K562 treated with DMSO at 1 percent for 12 hours (cell line): ENCODE data around the gene RRH. TPM values are rescaled to one million over a fixed set of nuclear protein-coding genes. Genes with fewer than 3 reads are reported as not detected.

ENCODE experiments used
- total RNA-seq: library from RNA; unstranded; fragments of 300-600 nt; gene quantifications from 2 replicates; pipeline ENCODE4 v1.2.3, GENCODE V29; 2022; ENCODE audit not compliant: insufficient read depth

RRH gene
- total RNA-seq = not detected in 2 replicates

GRCh38 chr4:109827672-109828071 lies at the start of gene RRH:
Gene RRH, plus strand, starts transcription at chr4:109827972. Its CDS starts 56 bp downstream, at chr4:109828028.

GRCh38 chr4:109801895-109802319 lies 25.9 kb upstream of the RRH start, which contains the start of gene CFI:
Gene CFI, minus strand, starts transcription at chr4:109801999. Its CDS starts 28 bp downstream, at chr4:109801971.

GRCh38 chr4:109815151-109816081 lies 12.4 kb upstream of the RRH start, which contains the start of gene GAR1:
Gene GAR1, plus strand, starts transcription at chr4:109815762. Its CDS starts 403 bp downstream, at chr4:109816165.

GRCh38 chr4:109847896-109848442 lies 20.2 kb downstream of the RRH start, which contains the start of gene LRIT3:
Gene LRIT3, plus strand, starts transcription at chr4:109848107. Its CDS starts 95 bp downstream, at chr4:109848202.

Other genes with a start within 250 kb of the RRH start
- gene CASP6, start 124.5 kb upstream of the RRH start, total RNA-seq = 23.9 and 42.3 TPM in 2 replicates
- 17.5 and 29.0 TPM in 2 replicates for gene PLA2G12A, start 97.9 kb upstream of the RRH start, total RNA-seq
- gene CFI, start 26.0 kb upstream of the RRH start, total RNA-seq = 1.0 and 2.1 TPM in 2 replicates
- gene GAR1, start 12.2 kb upstream of the RRH start, total RNA-seq = 11.8 and 17.7 TPM in 2 replicates
- not detected in 2 replicates for gene LRIT3, start 20.1 kb downstream of the RRH start, total RNA-seq
- 1.5 and 3.5 TPM in 2 replicates for gene EGF, start 84.9 kb downstream of the RRH start, total RNA-seq